Osteoblast (primary cell): Measurements from ENCODE around the gene ADAM17. TPM values are rescaled to one million over a fixed set of nuclear protein-coding genes. Genes with fewer than 3 reads are reported as not detected.
"Not testable (repeated sequence)": the region's sequence is repeated elsewhere in the genome, so short reads cannot be mapped to it uniquely, and the experiment has no call there.

ENCODE experiments used
- DNase-seq: peaks from one replicate; pipeline ENCODE4 v3.0.0; 2011; ENCODE audit warnings: low spot score, mixed read lengths; ENCODE audit not compliant: insufficient read length; ENCODE audit errors: missing footprints
- H2AFZ ChIP-seq: 2 replicates; pipeline ENCODE4 v1.6.0; 2011; ENCODE audit warnings: mild to moderate bottlenecking, low read length
- H3K27ac ChIP-seq: 2 replicates; pipeline ENCODE4 v1.5.1; 2011; ENCODE audit warnings: mild to moderate bottlenecking, low read depth, low read length, moderate library complexity
- H3K27me3 ChIP-seq: 2 replicates; pipeline ENCODE4 v1.6.0; 2012; ENCODE audit warnings: mild to moderate bottlenecking, control low read depth, inconsistent platforms, low read length, moderate library complexity; ENCODE audit not compliant: insufficient read depth
- H3K36me3 ChIP-seq: 2 replicates; pipeline ENCODE4 v1.5.1; 2011; ENCODE audit warnings: mild to moderate bottlenecking, low read length, control low read depth, moderate library complexity; ENCODE audit not compliant: insufficient read depth
- H3K4me1 ChIP-seq: 2 replicates; pipeline ENCODE4 v1.5.1; 2011; ENCODE audit warnings: mild to moderate bottlenecking, low read length, control low read depth, moderate library complexity; ENCODE audit not compliant: insufficient read depth
- H3K4me2 ChIP-seq: 2 replicates; pipeline ENCODE4 v1.6.0; 2011; ENCODE audit warnings: mild to moderate bottlenecking, low read length; ENCODE audit not compliant: insufficient read depth
- H3K4me3 ChIP-seq: fragments of 200-600 bp; sonication (generic); 3 replicates; pipeline ENCODE4 v1.5.1; 2012; ENCODE audit warnings: mild to moderate bottlenecking, low read length, inconsistent platforms; ENCODE audit not compliant: insufficient read depth
- H3K79me2 ChIP-seq: 2 replicates; pipeline ENCODE4 v1.6.0; 2012; ENCODE audit warnings: mild to moderate bottlenecking, low read length, control low read depth, inconsistent platforms; ENCODE audit not compliant: insufficient read depth
- H3K9me3 ChIP-seq: 2 replicates; pipeline ENCODE4 v1.5.1; 2011; ENCODE audit warnings: low read depth, low read length, control low read depth
- H4K20me1 ChIP-seq: 2 replicates; pipeline ENCODE4 v1.6.0; 2012; ENCODE audit warnings: mild to moderate bottlenecking, low read length, control low read depth; ENCODE audit not compliant: insufficient read depth
- total RNA-seq: library from RNA; depleted of rRNA; stranded (reverse); fragments of >200 nt; gene quantifications from 2 replicates; pipeline ENCODE4 v1.2.3, GENCODE V29; 2012
- TF ChIP-seq, protein P1 (sequence below): IDR thresholded peaks from 2 replicates; pipeline ENCODE4 v1.5.1; 2011; ENCODE audit warnings: mild to moderate bottlenecking, low read depth, low read length, moderate library complexity; ENCODE audit errors: extremely low read depth

ADAM17 gene
- total RNA-seq, 1 donor = 69.1 TPM

DNA sequence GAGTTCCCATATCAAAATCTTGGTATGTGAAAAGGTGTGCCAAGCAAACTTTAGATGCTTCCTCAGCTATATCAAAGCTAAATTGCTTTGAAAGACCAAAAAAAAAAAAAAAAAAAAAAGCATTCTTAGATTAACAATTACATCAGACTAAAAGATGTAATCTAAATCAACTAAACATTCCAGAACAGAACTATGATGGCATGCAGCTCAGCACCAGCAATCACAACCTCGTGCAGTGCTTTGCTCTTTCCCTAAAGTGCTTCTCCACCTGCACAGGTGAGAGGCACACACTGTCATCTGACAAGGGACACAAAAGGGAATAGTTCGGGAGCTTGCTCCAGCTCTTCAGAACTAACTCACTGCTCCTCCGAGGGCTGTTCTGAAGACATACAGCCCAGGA is 37.5 kb downstream of the ADAM17 start:
- no peak overlapping the region for H2AFZ ChIP-seq
- TF ChIP-seq, protein P1, sequence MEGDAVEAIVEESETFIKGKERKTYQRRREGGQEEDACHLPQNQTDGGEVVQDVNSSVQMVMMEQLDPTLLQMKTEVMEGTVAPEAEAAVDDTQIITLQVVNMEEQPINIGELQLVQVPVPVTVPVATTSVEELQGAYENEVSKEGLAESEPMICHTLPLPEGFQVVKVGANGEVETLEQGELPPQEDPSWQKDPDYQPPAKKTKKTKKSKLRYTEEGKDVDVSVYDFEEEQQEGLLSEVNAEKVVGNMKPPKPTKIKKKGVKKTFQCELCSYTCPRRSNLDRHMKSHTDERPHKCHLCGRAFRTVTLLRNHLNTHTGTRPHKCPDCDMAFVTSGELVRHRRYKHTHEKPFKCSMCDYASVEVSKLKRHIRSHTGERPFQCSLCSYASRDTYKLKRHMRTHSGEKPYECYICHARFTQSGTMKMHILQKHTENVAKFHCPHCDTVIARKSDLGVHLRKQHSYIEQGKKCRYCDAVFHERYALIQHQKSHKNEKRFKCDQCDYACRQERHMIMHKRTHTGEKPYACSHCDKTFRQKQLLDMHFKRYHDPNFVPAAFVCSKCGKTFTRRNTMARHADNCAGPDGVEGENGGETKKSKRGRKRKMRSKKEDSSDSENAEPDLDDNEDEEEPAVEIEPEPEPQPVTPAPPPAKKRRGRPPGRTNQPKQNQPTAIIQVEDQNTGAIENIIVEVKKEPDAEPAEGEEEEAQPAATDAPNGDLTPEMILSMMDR = no peak
- H3K27me3 ChIP-seq = no peaks in the 10 kb centered on the region
- no peak overlapping the region for H3K4me2 ChIP-seq
- H3K79me2 ChIP-seq = peaks cover 9% of the 10 kb centered on the region
- peaks cover 4% of the 10 kb centered on the region for H3K4me1 ChIP-seq
- peaks cover 44% of the 10 kb centered on the region for H3K36me3 ChIP-seq
- no peaks in the 10 kb centered on the region for H3K9me3 ChIP-seq
- no peak overlapping the region for H3K4me3 ChIP-seq
- DNase-seq = no peak
- H3K27ac ChIP-seq = no peak overlapping the region
- no peaks in the 10 kb centered on the region for H4K20me1 ChIP-seq

- TF ChIP-seq, protein P1 = no peak
- Histone ChIP-seq H3K4me2 (no peak overlapping the region), H3K9me3 (no peaks in the 10 kb centered on the region), H3K4me3 (no peak overlapping the region), H3K27me3 (no peaks in the 10 kb centered on the region), H3K27ac (no peak overlapping the region), H4K20me1 (no peaks in the 10 kb centered on the region), H3K79me2 (peaks cover 9% of the 10 kb centered on the region), H3K4me1 (peaks cover 4% of the 10 kb centered on the region), H2AFZ (no peak overlapping the region), H3K36me3 (peaks cover 51% of the 10 kb centered on the region)
- no peak for DNase-seq
Measured at GRCh38 chr2:9517118-9517782, 38.4 kb downstream of the ADAM17 start.

DNA sequence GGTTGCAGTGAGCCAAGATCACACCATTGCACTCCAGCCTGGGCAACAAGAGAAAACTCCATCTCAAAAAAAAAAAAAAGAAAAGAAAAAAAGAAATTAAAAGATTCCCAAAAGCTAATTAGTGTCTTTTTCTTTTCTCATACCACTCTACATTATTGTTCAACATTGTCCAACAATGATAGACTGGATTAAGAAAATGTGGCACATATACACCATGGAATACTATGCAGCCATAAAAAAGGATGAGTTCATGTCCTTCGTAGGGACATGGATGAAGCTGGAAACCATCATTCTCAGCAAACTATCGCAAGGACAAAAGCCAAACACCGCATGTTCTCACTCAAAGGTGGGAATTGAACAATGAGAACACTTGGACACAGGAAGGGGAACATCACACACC is 41.7 kb downstream of the ADAM17 start:
- not testable (repeated sequence) for H3K27me3 ChIP-seq, H4K20me1 ChIP-seq, H3K4me1 ChIP-seq, H3K27ac ChIP-seq, DNase-seq, H3K4me3 ChIP-seq, H3K79me2 ChIP-seq, H3K4me2 ChIP-seq, H3K9me3 ChIP-seq, H2AFZ ChIP-seq
- peaks cover 44% of the 10 kb centered on the region for H3K36me3 ChIP-seq

- Histone ChIP-seq H3K79me2 (peaks cover 11% of the 10 kb centered on the region), H3K27me3 (no peaks in the 10 kb centered on the region), H3K36me3 (peaks cover 24% of the 10 kb centered on the region), H4K20me1 (no peaks in the 10 kb centered on the region), H3K4me2 (no peak overlapping the region), H3K4me3 (no peak overlapping the region), H3K9me3 (no peaks in the 10 kb centered on the region), H3K27ac (no peak overlapping the region), H2AFZ (no peak overlapping the region), H3K4me1 (peaks cover 5% of the 10 kb centered on the region)
- TF ChIP-seq, protein P1 = no peak
- DNase-seq = no peak
Measured at GRCh38 chr2:9508931-9509330, 46.7 kb downstream of the ADAM17 start.
